IgD-negative memory B cell (primary cell): ENCODE measurements around the gene SHMT2. TPM values are rescaled to one million over a fixed set of nuclear protein-coding genes. Genes with fewer than 3 reads are reported as not detected.

Experiments used
- H3K27ac Mint-ChIP-seq, 3 donors: one replicate each; pipeline ENCODE4 v1.8.0; 2020 to 2022; ENCODE audit warnings: mild to moderate bottlenecking in 3 of 3, mixed read lengths in 3 of 3, moderate library complexity in 1 of 3
- H3K27me3 Mint-ChIP-seq: one replicate; pipeline ENCODE4 v1.8.0; 2021; ENCODE audit warnings: mixed read lengths
- H3K36me3 Mint-ChIP-seq: one replicate; pipeline ENCODE4 v1.8.0; 2020; ENCODE audit warnings: mild to moderate bottlenecking, mixed read lengths
- H3K4me1 Mint-ChIP-seq, 3 donors: one replicate each; pipeline ENCODE4 v1.8.0; 2020 to 2022; ENCODE audit warnings: mixed read lengths in 3 of 3, mild to moderate bottlenecking in 1 of 3
- H3K4me3 Mint-ChIP-seq, 4 donors: one replicate each; pipeline ENCODE4 v1.8.0; 2020 to 2022; ENCODE audit warnings: mild to moderate bottlenecking in 4 of 4, mixed read lengths in 4 of 4, moderate library complexity in 3 of 4
- H3K9me3 Mint-ChIP-seq, 3 donors: one replicate each; pipeline ENCODE4 v1.8.0; 2020 to 2021; ENCODE audit warnings: mixed read lengths in 3 of 3, mild to moderate bottlenecking in 1 of 3
- polyA plus RNA-seq: library from polyadenylated mRNA; unstranded; fragments of 300-500 nt; fragmentation: Illumina TruSeq; gene quantifications from one replicate; pipeline ENCODE4 v1.2.3, GENCODE V29; 2021

SHMT2 gene
- polyA plus RNA-seq, 1 donor from 2014 or later: 176 TPM

DNA sequence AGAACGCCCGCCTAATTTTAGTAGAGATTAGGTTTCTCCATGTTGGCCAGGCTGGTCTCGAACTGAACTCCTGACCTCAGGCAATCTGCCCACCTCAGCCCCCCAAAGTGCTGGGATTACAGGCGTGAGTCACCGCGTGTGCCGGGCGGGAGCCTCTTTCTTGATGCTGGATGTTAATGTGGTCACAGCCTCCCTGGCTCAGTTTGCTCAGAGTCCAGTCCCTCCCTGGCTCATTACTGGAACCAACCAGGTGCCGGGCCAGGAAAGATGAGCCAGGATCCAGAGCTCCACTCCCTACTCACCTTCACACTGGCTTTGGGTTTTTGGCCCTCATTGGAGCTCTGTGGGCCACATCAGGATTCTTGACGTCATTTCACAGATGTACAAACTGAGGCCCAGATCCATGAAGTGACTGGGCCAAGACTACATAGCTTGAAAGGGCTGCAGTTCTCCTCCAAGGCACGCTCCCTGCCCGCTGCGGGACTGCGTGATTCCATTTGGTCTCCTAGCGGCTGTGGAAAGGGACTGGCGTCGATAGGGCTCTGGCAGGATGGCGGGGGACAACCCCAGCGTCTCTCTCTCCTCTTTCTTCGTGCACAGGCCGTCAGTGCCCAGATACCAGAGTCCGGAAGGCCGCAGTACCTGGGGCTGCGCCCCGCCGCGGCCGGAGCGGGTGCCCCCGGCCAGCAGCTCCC, 5.1 kb upstream of the SHMT2 start:
- no peak overlapping the region for H3K4me3 Mint-ChIP-seq
- H3K4me1 Mint-ChIP-seq: peaks cover 21 to 36% (median 32%) of the 10 kb centered on the region in 3 donors
- peaks cover 2% of the 10 kb centered on the region for H3K36me3 Mint-ChIP-seq
- H3K27me3 Mint-ChIP-seq: peaks cover 53% of the 10 kb centered on the region
- H3K9me3 Mint-ChIP-seq: no peaks in the 10 kb centered on the region
- H3K27ac Mint-ChIP-seq: peak overlapping the region in 2 of 3 donors; percentile 8 to 43

DNA sequence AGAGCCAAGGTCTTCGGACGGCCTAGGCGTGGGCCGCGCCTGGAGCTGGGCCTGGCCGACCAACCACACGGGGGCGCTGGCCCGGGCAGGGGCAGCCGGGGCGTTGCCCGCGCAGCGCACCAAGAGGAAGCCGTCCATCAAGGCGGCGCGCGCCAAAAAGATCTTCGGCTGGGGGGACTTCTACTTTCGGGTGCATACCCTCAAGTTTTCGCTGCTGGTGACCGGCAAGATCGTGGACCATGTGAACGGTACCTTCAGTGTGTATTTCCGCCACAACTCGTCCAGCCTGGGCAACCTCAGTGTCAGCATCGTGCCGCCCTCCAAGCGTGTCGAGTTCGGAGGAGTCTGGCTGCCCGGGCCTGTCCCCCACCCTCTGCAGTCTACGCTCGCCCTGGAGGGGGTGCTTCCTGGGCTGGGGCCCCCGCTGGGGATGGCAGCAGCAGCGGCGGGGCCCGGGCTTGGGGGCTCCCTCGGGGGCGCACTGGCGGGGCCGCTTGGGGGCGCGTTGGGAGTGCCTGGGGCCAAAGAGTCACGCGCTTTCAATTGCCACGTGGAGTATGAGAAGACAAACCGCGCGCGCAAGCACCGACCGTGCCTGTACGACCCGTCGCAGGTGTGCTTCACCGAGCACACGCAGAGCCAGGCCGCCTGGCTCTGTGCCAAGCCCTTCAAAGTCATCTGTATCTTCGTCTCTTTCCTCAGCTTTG, 4.4 kb upstream of the SHMT2 start:
- peaks cover 2% of the 10 kb centered on the region for H3K36me3 Mint-ChIP-seq
- H3K27me3 Mint-ChIP-seq: peaks cover 49% of the 10 kb centered on the region
- peak overlapping the region; percentile 43 to 95 (median 59) for H3K27ac Mint-ChIP-seq
- H3K4me1 Mint-ChIP-seq: peaks cover 27 to 35% (median 33%) of the 10 kb centered on the region in 3 donors
- peak overlapping the region in 3 of 4 donors; percentile 39 to 88 (median 82) for H3K4me3 Mint-ChIP-seq
- H3K9me3 Mint-ChIP-seq: no peaks in the 10 kb centered on the region

DNA sequence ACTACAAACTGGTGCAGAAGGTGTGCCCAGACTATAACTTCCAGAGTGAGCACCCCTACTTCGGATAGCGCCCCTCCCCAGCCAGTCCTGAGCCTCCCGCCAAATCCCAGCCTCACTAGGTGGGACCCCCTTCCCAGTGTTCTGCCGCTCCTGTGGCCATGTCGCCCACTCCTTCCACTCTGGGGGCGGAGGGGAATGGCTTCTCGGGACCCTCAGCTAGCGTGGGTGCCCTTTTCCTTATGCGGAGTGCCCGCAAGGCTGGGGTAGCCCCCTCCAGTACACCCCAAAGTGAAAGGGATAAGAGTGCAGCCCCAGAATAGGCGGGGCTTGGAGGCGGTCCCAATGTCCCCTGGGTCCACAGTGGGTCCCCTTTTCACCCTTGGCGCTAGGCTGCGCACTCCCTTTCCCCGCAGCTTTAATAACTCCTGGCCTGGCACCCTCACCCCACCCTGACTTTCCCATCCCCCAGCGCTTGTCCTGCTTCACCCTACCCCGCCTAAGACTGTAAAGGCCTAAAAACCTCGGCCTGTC, 3.8 kb upstream of the SHMT2 start:
- Mint-ChIP-seq H3K4me3 (peak overlapping the region in 3 of 4 donors; percentile 39 to 88 (median 82)), H3K9me3 (no peaks in the 10 kb centered on the region)

DNA sequence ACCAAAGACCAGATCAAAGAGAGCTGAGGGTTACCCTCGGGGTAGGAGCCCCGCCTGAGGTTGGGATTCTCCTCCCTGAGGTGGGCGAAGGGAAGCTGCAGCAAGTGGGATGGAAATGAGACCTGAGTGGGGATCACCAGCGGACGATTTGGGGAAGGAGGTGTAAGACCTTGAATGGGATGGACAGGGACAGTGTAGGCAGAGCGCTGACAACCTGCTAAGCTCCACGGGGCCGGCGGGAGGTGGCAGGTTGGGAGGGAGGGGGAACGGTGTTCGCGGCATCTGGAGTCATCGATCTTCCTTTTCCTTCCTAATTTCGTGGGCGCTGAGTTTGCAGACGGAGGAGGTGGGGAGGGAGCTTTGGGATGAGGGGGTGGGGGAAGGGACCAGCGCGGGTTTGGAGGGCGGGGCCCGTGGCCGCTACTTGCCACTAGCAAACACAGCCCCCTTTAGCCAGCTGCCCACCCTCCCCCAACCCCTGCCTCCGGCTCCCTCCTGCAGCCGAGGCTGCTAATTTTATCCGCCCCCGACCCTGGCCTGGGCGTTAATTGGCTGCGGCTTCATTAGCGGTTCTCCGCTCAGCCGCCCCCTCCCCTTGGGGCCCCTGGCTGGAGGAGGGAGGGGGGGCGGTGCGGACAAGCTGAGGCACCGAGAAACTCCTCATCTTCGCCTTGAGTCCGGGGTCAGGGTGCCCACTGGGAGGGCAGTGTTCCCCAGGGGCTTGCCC, 2.8 kb upstream of the SHMT2 start:
- Mint-ChIP-seq H3K27me3 (peaks cover 39% of the 10 kb centered on the region), H3K9me3 (no peaks in the 10 kb centered on the region), H3K4me3 (peak overlapping the region; percentile 29 to 90 (median 62)), H3K36me3 (peaks cover 4% of the 10 kb centered on the region), H3K27ac (peak overlapping the region; percentile 39 to 95 (median 68)), H3K4me1 (peaks cover 31 to 40% (median 36%) of the 10 kb centered on the region in 3 donors)

More for the DNA sequence above, 3.8 kb upstream of the SHMT2 start:
- Mint-ChIP-seq H3K27me3 (peaks cover 48% of the 10 kb centered on the region), H3K36me3 (peaks cover 4% of the 10 kb centered on the region), H3K4me1 (peaks cover 31 to 39% (median 36%) of the 10 kb centered on the region in 3 donors), H3K27ac (peak overlapping the region; percentile 41 to 95 (median 59))

DNA sequence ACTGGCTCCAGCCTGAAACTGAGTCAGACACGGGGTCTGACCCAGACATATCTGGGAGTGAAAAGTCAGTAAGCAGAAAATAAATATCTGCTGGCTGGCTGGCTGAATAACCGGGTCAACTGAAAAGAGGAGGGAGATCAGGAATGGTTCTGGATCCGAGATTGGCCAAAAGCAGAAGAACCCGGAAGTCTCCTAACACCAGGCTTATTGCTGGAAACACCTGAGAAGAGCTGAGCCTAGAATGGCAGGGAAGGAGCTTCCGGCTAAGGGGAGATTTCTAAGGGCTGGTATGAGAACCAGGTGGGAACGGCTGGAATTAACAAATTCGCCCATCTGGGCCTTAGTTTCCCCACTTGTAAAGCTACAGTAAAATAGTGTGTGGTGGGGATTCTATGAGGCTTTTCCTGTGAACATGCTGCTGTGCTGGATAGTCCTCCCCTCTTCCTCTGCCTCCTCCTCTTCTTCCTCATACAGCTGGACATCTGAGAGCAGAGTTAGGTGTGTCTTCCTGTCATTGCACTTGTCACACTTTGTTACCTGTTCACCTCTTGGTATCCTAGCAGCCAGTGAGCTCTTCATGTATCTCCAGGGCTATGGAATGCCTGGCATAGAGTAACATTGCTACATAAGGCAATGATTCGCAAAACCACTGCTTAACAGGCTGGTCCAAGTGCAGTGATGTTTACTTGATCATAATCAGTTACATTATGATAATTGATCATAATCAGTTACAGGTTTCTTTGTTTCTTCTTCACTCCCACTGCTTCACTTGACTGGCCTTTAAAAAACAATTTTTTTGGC, 2.0 kb upstream of the SHMT2 start:
- H3K4me3 Mint-ChIP-seq: peak overlapping the region; percentile 29 to 85 (median 62)
- H3K27ac Mint-ChIP-seq: peak overlapping the region; percentile 4 to 68 (median 47)
- H3K4me1 Mint-ChIP-seq: peaks cover 31 to 42% (median 38%) of the 10 kb centered on the region in 3 donors
- no peaks in the 10 kb centered on the region for H3K9me3 Mint-ChIP-seq
- H3K36me3 Mint-ChIP-seq: peaks cover 6% of the 10 kb centered on the region
- peaks cover 31% of the 10 kb centered on the region for H3K27me3 Mint-ChIP-seq

DNA sequence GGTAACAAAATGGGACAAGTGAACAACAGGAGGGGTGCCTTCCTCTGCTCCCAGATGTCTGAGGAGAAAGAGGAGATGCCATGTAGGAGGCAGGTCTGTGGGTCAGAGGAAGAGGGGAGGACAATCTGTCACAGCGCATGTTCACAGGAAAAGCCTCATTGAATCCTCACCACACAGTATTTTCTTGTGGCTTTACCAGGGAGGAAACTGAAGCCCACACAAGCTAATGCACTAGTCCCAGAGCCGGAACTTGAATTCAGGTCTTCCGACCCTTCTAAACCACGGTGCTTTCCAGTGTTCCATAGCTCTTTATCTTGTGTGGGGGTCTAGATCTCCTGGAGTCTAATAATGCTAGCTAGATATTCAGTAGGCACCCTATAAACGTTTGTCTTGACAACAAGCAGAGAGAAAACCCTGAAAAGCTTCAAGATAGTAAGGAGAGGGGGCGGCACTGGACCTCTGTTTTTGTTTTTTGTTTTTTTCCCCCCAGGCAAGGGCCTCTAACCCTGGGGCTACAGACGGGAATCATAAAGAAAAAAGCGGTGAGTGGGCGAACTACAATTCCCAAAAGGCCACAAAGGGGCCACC, 371 bp upstream of the SHMT2 start:
- Mint-ChIP-seq H3K9me3 (no peaks in the 10 kb centered on the region), H3K4me1 (peaks cover 33 to 48% (median 35%) of the 10 kb centered on the region in 3 donors), H3K4me3 (peak overlapping the region; percentile 93 to 99 (median 96)), H3K27me3 (peaks cover 18% of the 10 kb centered on the region), H3K36me3 (peaks cover 6% of the 10 kb centered on the region), H3K27ac (peak overlapping the region; percentile 93 to 100 (median 94))

DNA sequence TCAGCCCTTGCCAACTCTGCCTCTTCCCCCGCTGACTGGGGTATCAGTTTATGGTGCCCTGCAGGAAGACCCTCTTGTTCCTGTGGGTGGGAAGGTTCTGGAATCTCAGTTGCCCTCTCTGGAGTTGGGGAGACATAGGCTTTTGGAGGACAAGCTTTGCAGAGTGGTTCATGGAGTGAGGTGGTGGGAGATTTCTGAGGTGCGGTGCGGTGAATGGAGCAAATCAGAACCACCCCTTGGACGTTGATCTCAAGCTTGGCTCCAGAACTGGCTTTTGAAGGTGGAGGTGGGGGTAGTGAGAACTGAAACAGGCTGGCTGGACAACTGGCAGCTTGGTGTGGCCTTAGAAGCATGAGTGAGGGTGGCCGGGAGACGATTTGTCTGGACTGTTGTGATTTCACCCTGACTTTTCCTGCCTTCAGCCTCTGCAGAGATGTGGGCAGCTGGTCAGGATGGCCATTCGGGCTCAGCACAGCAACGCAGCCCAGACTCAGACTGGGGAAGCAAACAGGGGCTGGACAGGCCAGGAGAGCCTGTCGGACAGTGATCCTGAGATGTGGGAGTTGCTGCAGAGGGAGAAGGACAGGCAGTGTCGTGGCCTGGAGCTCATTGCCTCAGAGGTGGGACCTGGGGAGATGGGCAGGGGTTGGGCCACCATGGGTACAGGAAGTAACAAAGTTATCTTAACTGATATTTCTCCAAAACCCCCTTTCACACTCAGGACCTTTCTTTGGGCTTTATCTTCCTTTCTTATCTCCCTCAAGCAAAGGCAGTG, 1.1 kb downstream of the SHMT2 start:
- Mint-ChIP-seq H3K27ac (peak overlapping the region in 2 of 3 donors; percentile 93 to 94), H3K4me3 (peak overlapping the region; percentile 93 to 99 (median 96)), H3K9me3 (no peaks in the 10 kb centered on the region), H3K27me3 (peaks cover 9% of the 10 kb centered on the region), H3K36me3 (peaks cover 8% of the 10 kb centered on the region), H3K4me1 (peaks cover 36 to 54% (median 41%) of the 10 kb centered on the region in 3 donors)

DNA sequence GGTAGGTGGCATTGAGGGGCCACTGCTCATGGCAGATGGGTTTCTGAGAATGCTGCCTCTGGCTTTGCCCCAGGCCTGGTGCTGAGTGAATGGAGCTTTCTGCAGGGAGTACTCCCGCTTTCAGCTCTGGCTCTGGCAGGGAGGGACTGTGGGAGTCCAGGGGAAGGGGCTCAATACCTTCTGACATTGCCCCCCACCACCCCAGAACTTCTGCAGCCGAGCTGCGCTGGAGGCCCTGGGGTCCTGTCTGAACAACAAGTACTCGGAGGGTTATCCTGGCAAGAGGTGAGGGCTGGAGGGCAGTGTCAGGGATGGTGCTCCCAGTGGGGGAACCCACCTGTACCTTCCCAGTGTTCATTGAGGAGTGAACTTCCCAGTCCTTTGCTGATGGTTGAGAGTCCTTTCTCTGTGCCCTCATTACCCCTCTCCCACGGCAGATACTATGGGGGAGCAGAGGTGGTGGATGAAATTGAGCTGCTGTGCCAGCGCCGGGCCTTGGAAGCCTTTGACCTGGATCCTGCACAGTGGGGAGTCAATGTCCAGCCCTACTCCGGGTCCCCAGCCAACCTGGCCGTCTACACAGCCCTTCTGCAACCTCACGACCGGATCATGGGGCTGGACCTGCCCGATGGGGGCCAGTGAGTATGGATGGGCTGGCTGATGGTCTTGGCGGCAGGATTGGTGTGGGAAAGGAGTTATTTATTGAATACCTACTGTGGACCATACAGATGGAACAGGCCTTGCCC, 1.9 kb downstream of the SHMT2 start:
- Mint-ChIP-seq H3K27ac (peak overlapping the region in 1 of 3 donors; percentile 93), H3K9me3 (no peaks in the 10 kb centered on the region), H3K27me3 (peaks cover 8% of the 10 kb centered on the region), H3K4me3 (peak overlapping the region; percentile 25 to 99 (median 96)), H3K36me3 (peaks cover 8% of the 10 kb centered on the region), H3K4me1 (peaks cover 35 to 54% (median 43%) of the 10 kb centered on the region in 3 donors)

DNA sequence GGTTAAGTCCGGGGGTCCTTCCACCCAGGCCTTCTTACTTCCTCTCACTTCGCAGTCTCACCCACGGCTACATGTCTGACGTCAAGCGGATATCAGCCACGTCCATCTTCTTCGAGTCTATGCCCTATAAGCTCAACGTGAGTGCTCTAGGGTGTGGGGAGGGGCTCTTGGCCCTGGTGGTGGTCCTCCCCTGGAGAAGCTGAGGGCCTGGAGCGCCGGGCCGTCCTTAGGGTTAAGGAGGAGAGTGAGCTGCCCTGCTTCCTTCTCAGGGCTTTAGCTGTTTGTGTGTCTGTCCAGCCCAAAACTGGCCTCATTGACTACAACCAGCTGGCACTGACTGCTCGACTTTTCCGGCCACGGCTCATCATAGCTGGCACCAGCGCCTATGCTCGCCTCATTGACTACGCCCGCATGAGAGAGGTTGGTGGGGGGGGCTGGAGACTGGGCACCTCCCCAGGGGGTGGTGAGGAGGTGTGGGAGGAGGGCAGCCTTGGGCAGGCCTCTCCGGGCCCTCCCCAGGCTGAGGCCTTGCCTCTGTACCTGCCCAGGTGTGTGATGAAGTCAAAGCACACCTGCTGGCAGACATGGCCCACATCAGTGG, 2.7 kb downstream of the SHMT2 start:
- Mint-ChIP-seq H3K4me1 (peaks cover 37 to 51% (median 41%) of the 10 kb centered on the region in 3 donors), H3K27ac (peak overlapping the region in 1 of 3 donors; percentile 93), H3K9me3 (no peaks in the 10 kb centered on the region), H3K27me3 (peaks cover 12% of the 10 kb centered on the region), H3K4me3 (peak overlapping the region in 1 of 4 donors; percentile 94), H3K36me3 (peaks cover 8% of the 10 kb centered on the region)

DNA sequence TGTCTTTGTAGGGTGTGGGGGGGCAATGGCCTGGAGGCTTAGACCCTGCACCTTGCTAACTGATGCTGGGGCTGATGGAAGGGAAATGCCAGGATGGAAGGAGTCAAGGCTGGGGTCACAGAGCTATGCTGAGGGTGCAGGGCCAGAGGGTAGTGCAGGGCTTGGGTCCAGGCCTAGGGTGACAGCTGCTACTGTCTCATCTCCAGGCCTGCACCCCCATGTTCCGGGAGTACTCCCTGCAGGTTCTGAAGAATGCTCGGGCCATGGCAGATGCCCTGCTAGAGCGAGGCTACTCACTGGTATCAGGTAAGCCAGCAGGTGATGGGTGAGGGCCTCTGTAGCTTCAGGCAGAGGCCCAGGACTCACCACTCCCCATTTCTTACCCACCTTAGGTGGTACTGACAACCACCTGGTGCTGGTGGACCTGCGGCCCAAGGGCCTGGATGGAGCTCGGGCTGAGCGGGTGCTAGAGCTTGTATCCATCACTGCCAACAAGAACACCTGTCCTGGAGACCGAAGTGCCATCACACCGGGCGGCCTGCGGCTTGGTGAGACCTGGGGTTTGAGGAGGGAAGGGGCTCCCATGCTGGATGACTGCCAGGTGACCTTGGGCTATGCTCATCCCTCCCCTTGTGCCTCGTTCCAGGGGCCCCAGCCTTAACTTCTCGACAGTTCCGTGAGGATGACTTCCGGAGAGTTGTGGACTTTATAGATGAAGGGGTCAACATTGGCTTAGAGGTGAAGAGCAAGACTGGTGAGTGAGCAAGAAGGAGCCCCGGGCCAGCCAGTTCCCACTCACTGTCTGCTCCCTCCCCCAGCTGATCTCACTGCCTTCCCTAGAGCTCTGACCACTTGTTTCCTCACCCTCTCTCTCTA, 4.1 kb downstream of the SHMT2 start:
- Mint-ChIP-seq H3K27me3 (peaks cover 20% of the 10 kb centered on the region), H3K27ac (peak overlapping the region; percentile 90 to 96 (median 95)), H3K4me3 (peak overlapping the region in 3 of 4 donors; percentile 84 to 94 (median 87)), H3K9me3 (no peaks in the 10 kb centered on the region), H3K4me1 (peaks cover 36 to 53% (median 42%) of the 10 kb centered on the region in 3 donors), H3K36me3 (peaks cover 8% of the 10 kb centered on the region)

DNA sequence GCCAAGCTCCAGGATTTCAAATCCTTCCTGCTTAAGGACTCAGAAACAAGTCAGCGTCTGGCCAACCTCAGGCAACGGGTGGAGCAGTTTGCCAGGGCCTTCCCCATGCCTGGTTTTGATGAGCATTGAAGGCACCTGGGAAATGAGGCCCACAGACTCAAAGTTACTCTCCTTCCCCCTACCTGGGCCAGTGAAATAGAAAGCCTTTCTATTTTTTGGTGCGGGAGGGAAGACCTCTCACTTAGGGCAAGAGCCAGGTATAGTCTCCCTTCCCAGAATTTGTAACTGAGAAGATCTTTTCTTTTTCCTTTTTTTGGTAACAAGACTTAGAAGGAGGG, 4.7 kb downstream of the SHMT2 start:
- Mint-ChIP-seq H3K9me3 (no peaks in the 10 kb centered on the region), H3K4me3 (peak overlapping the region; percentile 73 to 94 (median 86)), H3K27me3 (peaks cover 24% of the 10 kb centered on the region), H3K36me3 (peaks cover 8% of the 10 kb centered on the region), H3K4me1 (peaks cover 34 to 52% (median 42%) of the 10 kb centered on the region in 3 donors), H3K27ac (peak overlapping the region; percentile 90 to 96 (median 95))
